Measurements from ENCODE around the gene PI4K2B.

DNA sequence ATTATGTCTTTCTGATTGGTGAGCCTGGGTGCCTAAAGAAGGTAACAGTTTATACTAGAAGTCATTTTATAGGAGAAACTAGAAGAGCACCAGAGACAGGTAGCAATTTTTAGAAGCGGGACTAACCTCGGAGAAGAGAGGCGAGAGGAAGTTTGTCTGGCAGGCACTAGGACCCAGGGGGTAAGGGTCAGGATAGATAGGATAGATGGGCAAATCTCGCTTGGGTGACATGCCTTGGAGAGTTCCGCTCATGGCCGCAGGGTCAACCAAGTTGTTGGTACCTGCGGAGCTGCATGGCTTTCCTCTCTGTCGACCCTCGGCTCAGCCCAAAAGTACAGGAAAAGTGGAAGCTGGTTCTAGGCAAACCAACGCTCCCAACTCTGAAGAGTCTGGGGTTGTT lies 11.3 kb downstream of the PI4K2B start:
- TF ChIP-seq FOXK2 (IDR thresholded peaks at IDR 0.05) (no peak), HDGF (IDR thresholded peaks at IDR 0.05; ENCODE audit: borderline replicate concordance) (no peak), ZNF384 (IDR thresholded peaks at IDR 0.05) (no peak)

Measured in HEK293T (cell line).